PFSK-1 (cell line): ENCODE results near the gene AFTPH.

Experiments
- POLR2AphosphoS5 ChIP-seq: IDR thresholded peaks from 2 replicates; pipeline ENCODE4 v1.6.1; 2012; ENCODE audit warnings: low read depth, mild to moderate bottlenecking, control low read depth, low read length, moderate library complexity
- REST ChIP-seq, 2 experiments: IDR thresholded peaks; 2 replicates each; pipeline versions ENCODE4 v1.6.1 to v1.8.0; 2011 to 2012; ENCODE audit warnings: low read depth in 2 of 2, low read length in 2 of 2, control low read depth in 1 of 2, inconsistent platforms in 1 of 2, mild to moderate bottlenecking in 1 of 2, moderate library complexity in 1 of 2; ENCODE audit not compliant: insufficient read depth in 1 of 2
- SIN3A ChIP-seq: IDR thresholded peaks from 2 replicates; pipeline ENCODE4 v1.6.1; 2012; ENCODE audit warnings: mild to moderate bottlenecking, low read length, moderate library complexity, borderline replicate concordance; ENCODE audit not compliant: insufficient read depth

GRCh38 chr2:64591188-64591587 is 67.1 kb downstream of the AFTPH start:
- no peak for TF ChIP-seq POLR2AphosphoS5
- no peak for TF ChIP-seq SIN3A
- TF ChIP-seq REST (IDR thresholded peaks at IDR 0.05; ENCODE audit: insufficient read depth in 1 of 2, low read depth in 2 of 2, low read length in 2 of 2), result no peak
